ENCODE results near the gene NEK9.

NEK9 gene

GRCh38 chr14:75046899-75047298 is 79.9 kb downstream of the NEK9 start:
- no CpG with 5 or more reads among the region's 3 CpGs for WGBS, 2 donors (ENCODE audit: extremely low coverage in 2 of 2, insufficient read length in 2 of 2, insufficient replicate concordance in 1 of 2)

GRCh38 chr14:75046275-75046674 is 80.6 kb downstream of the NEK9 start:
- H4K91ac ChIP-seq (ENCODE audit: low read depth, low read length, poor library complexity): no peak overlapping the region
- H3K23ac ChIP-seq (ENCODE audit: low read depth, low read length, poor library complexity): no peak overlapping the region
- H2BK120ac ChIP-seq (ENCODE audit: low read depth, low read length): no peak overlapping the region
- H3K4me3 ChIP-seq (ENCODE audit: low read length in 2 of 2): no peak overlapping the region
- no peak overlapping the region for H4K8ac ChIP-seq (ENCODE audit: low read depth, low read length)
- no peaks in the 10 kb centered on the region for H3K27me3 ChIP-seq (ENCODE audit: control insufficient read depth in 3 of 3, insufficient read depth in 3 of 3, low read depth in 1 of 3, low read length in 3 of 3)
- H2BK5ac ChIP-seq (ENCODE audit: low read length): no peak overlapping the region
- H3K79me1 ChIP-seq (ENCODE audit: low read depth, low read length): no peaks in the 10 kb centered on the region
- no peak overlapping the region for H3K4ac ChIP-seq (ENCODE audit: low read length)
- H3K14ac ChIP-seq (ENCODE audit: low read length): no peak overlapping the region
- H3K9ac ChIP-seq (ENCODE audit: low read depth, low read length, poor library complexity): no peak overlapping the region
- H3K36me3 ChIP-seq (replicated peaks in 1 of 2; ENCODE audit: control insufficient read depth in 2 of 2, insufficient read depth in 2 of 2, low read length in 2 of 2): peaks cover 0 to 1% of the 10 kb centered on the region in 2 donors
- no peak for DNase-seq (ENCODE audit: low spot score)
- WGBS, 2 donors (ENCODE audit: extremely low coverage in 2 of 2, insufficient read length in 2 of 2, insufficient replicate concordance in 1 of 2): no CpG with 5 or more reads among the region's 5 CpGs
- H3K9me3 ChIP-seq (replicated peaks in 1 of 2; ENCODE audit: control insufficient read depth in 2 of 2, insufficient read depth in 1 of 2, low read depth in 1 of 2, low read length in 2 of 2): peaks cover 0 to 3% of the 10 kb centered on the region in 2 donors
- H3K18ac ChIP-seq (ENCODE audit: low read length): no peak overlapping the region
- H2BK12ac ChIP-seq (ENCODE audit: low read length): no peak overlapping the region
- no peaks in the 10 kb centered on the region for H3K4me1 ChIP-seq (ENCODE audit: control insufficient read depth in 2 of 2, insufficient read depth in 1 of 2, low read depth in 1 of 2, low read length in 2 of 2)
- H3K4me2 ChIP-seq (ENCODE audit: insufficient read depth, low read length, poor library complexity, severe bottlenecking): no peak overlapping the region
- H2AFZ ChIP-seq (ENCODE audit: low read length): no peak overlapping the region
- H3K27ac ChIP-seq (replicated peaks; ENCODE audit: low read length): no peak overlapping the region
- H2AK5ac ChIP-seq (ENCODE audit: low read depth, low read length): no peak overlapping the region
- no peak overlapping the region for H2BK15ac ChIP-seq (ENCODE audit: low read length)

More at GRCh38 chr14:75046899-75047298, 79.9 kb downstream of the NEK9 start:
- Histone ChIP-seq H3K4me1 (ENCODE audit: control insufficient read depth in 2 of 2, insufficient read depth in 1 of 2, low read depth in 1 of 2, low read length in 2 of 2) (no peaks in the 10 kb centered on the region), H2AK5ac (ENCODE audit: low read depth, low read length) (no peak overlapping the region), H3K4me2 (ENCODE audit: insufficient read depth, low read length, poor library complexity, severe bottlenecking) (no peak overlapping the region), H4K91ac (ENCODE audit: low read depth, low read length, poor library complexity) (no peak overlapping the region), H3K9ac (ENCODE audit: low read depth, low read length, poor library complexity) (no peak overlapping the region), H3K27me3 (ENCODE audit: control insufficient read depth in 3 of 3, insufficient read depth in 3 of 3, low read depth in 1 of 3, low read length in 3 of 3) (no peaks in the 10 kb centered on the region), H3K4me3 (ENCODE audit: low read length in 2 of 2) (no peak overlapping the region), H2BK120ac (ENCODE audit: low read depth, low read length) (no peak overlapping the region), H2BK5ac (ENCODE audit: low read length) (no peak overlapping the region), H2BK12ac (ENCODE audit: low read length) (no peak overlapping the region), H2AFZ (ENCODE audit: low read length) (no peak overlapping the region), H4K8ac (ENCODE audit: low read depth, low read length) (no peak overlapping the region), H3K27ac (replicated peaks; ENCODE audit: low read length) (no peak overlapping the region), H2BK15ac (ENCODE audit: low read length) (no peak overlapping the region), H3K14ac (ENCODE audit: low read length) (no peak overlapping the region), H3K18ac (ENCODE audit: low read length) (no peak overlapping the region), H3K36me3 (replicated peaks in 1 of 2; ENCODE audit: control insufficient read depth in 2 of 2, insufficient read depth in 2 of 2, low read length in 2 of 2) (peaks cover 0 to 1% of the 10 kb centered on the region in 2 donors), H3K79me1 (ENCODE audit: low read depth, low read length) (no peaks in the 10 kb centered on the region), H3K9me3 (replicated peaks in 1 of 2; ENCODE audit: control insufficient read depth in 2 of 2, insufficient read depth in 1 of 2, low read depth in 1 of 2, low read length in 2 of 2) (peaks cover 0 to 3% of the 10 kb centered on the region in 2 donors), H3K4ac (ENCODE audit: low read length) (no peak overlapping the region), H3K23ac (ENCODE audit: low read depth, low read length, poor library complexity) (no peak overlapping the region)
- DNase-seq (ENCODE audit: low spot score): no peak

- H4K91ac ChIP-seq (ENCODE audit: low read depth, low read length, poor library complexity): no peak overlapping the region
- H3K36me3 ChIP-seq (replicated peaks in 1 of 2; ENCODE audit: control insufficient read depth in 2 of 2, insufficient read depth in 2 of 2, low read length in 2 of 2): peaks cover 0 to 1% of the 10 kb centered on the region in 2 donors
- no peak overlapping the region for H3K23ac ChIP-seq (ENCODE audit: low read depth, low read length, poor library complexity)
- no peak overlapping the region for H2AK5ac ChIP-seq (ENCODE audit: low read depth, low read length)
- H3K27me3 ChIP-seq (ENCODE audit: control insufficient read depth in 3 of 3, insufficient read depth in 3 of 3, low read depth in 1 of 3, low read length in 3 of 3): no peaks in the 10 kb centered on the region
- no peaks in the 10 kb centered on the region for H3K4me1 ChIP-seq (ENCODE audit: control insufficient read depth in 2 of 2, insufficient read depth in 1 of 2, low read depth in 1 of 2, low read length in 2 of 2)
- no peak for DNase-seq (ENCODE audit: low spot score)
- H3K79me1 ChIP-seq (ENCODE audit: low read depth, low read length): no peaks in the 10 kb centered on the region
- H3K9ac ChIP-seq (ENCODE audit: low read depth, low read length, poor library complexity): no peak overlapping the region
- no peak overlapping the region for H3K4me2 ChIP-seq (ENCODE audit: insufficient read depth, low read length, poor library complexity, severe bottlenecking)
- H2BK5ac ChIP-seq (ENCODE audit: low read length): no peak overlapping the region
- H2BK12ac ChIP-seq (ENCODE audit: low read length): no peak overlapping the region
- H3K14ac ChIP-seq (ENCODE audit: low read length): no peak overlapping the region
- H4K8ac ChIP-seq (ENCODE audit: low read depth, low read length): no peak overlapping the region
- no CpG with 5 or more reads among the region's 8 CpGs for WGBS, 2 donors (ENCODE audit: extremely low coverage in 2 of 2, insufficient read length in 2 of 2, insufficient replicate concordance in 1 of 2)
- H3K18ac ChIP-seq (ENCODE audit: low read length): no peak overlapping the region
- H3K4ac ChIP-seq (ENCODE audit: low read length): no peak overlapping the region
- H3K9me3 ChIP-seq (replicated peaks in 1 of 2; ENCODE audit: control insufficient read depth in 2 of 2, insufficient read depth in 1 of 2, low read depth in 1 of 2, low read length in 2 of 2): no peaks in the 10 kb centered on the region
- H2BK15ac ChIP-seq (ENCODE audit: low read length): no peak overlapping the region
- no peak overlapping the region for H3K4me3 ChIP-seq (ENCODE audit: low read length in 2 of 2)
- no peak overlapping the region for H3K27ac ChIP-seq (replicated peaks; ENCODE audit: low read length)
- no peak overlapping the region for H2BK120ac ChIP-seq (ENCODE audit: low read depth, low read length)
- no peak overlapping the region for H2AFZ ChIP-seq (ENCODE audit: low read length)
Observed at GRCh38 chr14:75044752-75045151, 82.1 kb downstream of the NEK9 start.

GRCh38 chr14:75044322-75044721 is 82.5 kb downstream of the NEK9 start:
- Histone ChIP-seq H2AFZ (ENCODE audit: low read length) (no peak overlapping the region), H3K79me1 (ENCODE audit: low read depth, low read length) (no peaks in the 10 kb centered on the region), H4K8ac (ENCODE audit: low read depth, low read length) (no peak overlapping the region), H3K4me2 (ENCODE audit: insufficient read depth, low read length, poor library complexity, severe bottlenecking) (no peak overlapping the region), H3K9ac (ENCODE audit: low read depth, low read length, poor library complexity) (no peak overlapping the region), H3K9me3 (replicated peaks in 1 of 2; ENCODE audit: control insufficient read depth in 2 of 2, insufficient read depth in 1 of 2, low read depth in 1 of 2, low read length in 2 of 2) (no peaks in the 10 kb centered on the region), H3K4ac (ENCODE audit: low read length) (no peak overlapping the region), H3K4me3 (ENCODE audit: low read length in 2 of 2) (no peak overlapping the region), H3K23ac (ENCODE audit: low read depth, low read length, poor library complexity) (no peak overlapping the region), H3K18ac (ENCODE audit: low read length) (no peak overlapping the region), H3K36me3 (replicated peaks in 1 of 2; ENCODE audit: control insufficient read depth in 2 of 2, insufficient read depth in 2 of 2, low read length in 2 of 2) (peaks cover 0 to 1% of the 10 kb centered on the region in 2 donors), H3K27ac (replicated peaks; ENCODE audit: low read length) (no peak overlapping the region), H2BK120ac (ENCODE audit: low read depth, low read length) (no peak overlapping the region), H2BK15ac (ENCODE audit: low read length) (no peak overlapping the region), H2AK5ac (ENCODE audit: low read depth, low read length) (no peak overlapping the region), H3K14ac (ENCODE audit: low read length) (no peak overlapping the region), H3K4me1 (ENCODE audit: control insufficient read depth in 2 of 2, insufficient read depth in 1 of 2, low read depth in 1 of 2, low read length in 2 of 2) (no peaks in the 10 kb centered on the region), H2BK5ac (ENCODE audit: low read length) (no peak overlapping the region), H4K91ac (ENCODE audit: low read depth, low read length, poor library complexity) (no peak overlapping the region), H3K27me3 (ENCODE audit: control insufficient read depth in 3 of 3, insufficient read depth in 3 of 3, low read depth in 1 of 3, low read length in 3 of 3) (no peaks in the 10 kb centered on the region), H2BK12ac (ENCODE audit: low read length) (no peak overlapping the region)
- DNase-seq (ENCODE audit: low spot score): no peak
- WGBS, 2 donors (ENCODE audit: extremely low coverage in 2 of 2, insufficient read length in 2 of 2, insufficient replicate concordance in 1 of 2): no CpG with 5 or more reads among the region's 2 CpGs

Data from neuronal stem cell (in vitro differentiated cells).